ENCODE data around the gene RCCD1.

Gene RCCD1

GRCh38 chr15:90970274-90970673 is 15.6 kb downstream of the RCCD1 start:
- Histone ChIP-seq H3K9me2 (ENCODE audit: low read depth, low read length) (no peaks in the 10 kb centered on the region), H3K4me1 (ENCODE audit: insufficient read depth, low read length, severe bottlenecking) (no peaks in the 10 kb centered on the region), H3K9ac (ENCODE audit: low read length) (no peak overlapping the region), H3K9me3 (ENCODE audit: low read length) (no peaks in the 10 kb centered on the region), H4K20me1 (ENCODE audit: insufficient read depth, low read length) (no peaks in the 10 kb centered on the region), H3K27ac (ENCODE audit: low read depth, low read length, poor library complexity, severe bottlenecking) (no peak overlapping the region), H3K4me2 (ENCODE audit: low read length) (no peak overlapping the region), H2AFZ (ENCODE audit: low read length) (no peak overlapping the region), H3K36me3 (ENCODE audit: insufficient read depth, low read length) (peaks cover 88% of the 10 kb centered on the region), H3F3A (ENCODE audit: insufficient read depth, low read length) (no peaks in the 10 kb centered on the region), H3K27me3 (ENCODE audit: insufficient read depth, low read length) (no peaks in the 10 kb centered on the region), H3K79me2 (ENCODE audit: insufficient read depth, low read length) (no peaks in the 10 kb centered on the region), H3K4me3 (ENCODE audit: low read depth, low read length, poor library complexity, severe bottlenecking) (no peak overlapping the region)
- TF ChIP-seq EZH2 (IDR thresholded peaks at IDR 0.05; ENCODE audit: borderline replicate concordance, low read length) (no peak), CTCF (IDR thresholded peaks at IDR 0.05; ENCODE audit: low read length) (no peak)

- H3F3A ChIP-seq (ENCODE audit: insufficient read depth, low read length): no peaks in the 10 kb centered on the region
- H3K36me3 ChIP-seq (ENCODE audit: insufficient read depth, low read length): peaks cover 89% of the 10 kb centered on the region
- no peaks in the 10 kb centered on the region for H3K4me1 ChIP-seq (ENCODE audit: insufficient read depth, low read length, severe bottlenecking)
These were observed 17.4 kb downstream of the RCCD1 start for GRCh38 chr15:90972133-90972532.

GRCh38 chr15:90974216-90974615 is 19.5 kb downstream of the RCCD1 start:
- no peak overlapping the region for H3K4me3 ChIP-seq (ENCODE audit: low read depth, low read length, poor library complexity, severe bottlenecking)
- H3K9me2 ChIP-seq (ENCODE audit: low read depth, low read length): no peaks in the 10 kb centered on the region
- no peak for TF ChIP-seq EZH2 (IDR thresholded peaks at IDR 0.05; ENCODE audit: borderline replicate concordance, low read length)
- no peak for TF ChIP-seq CTCF (IDR thresholded peaks at IDR 0.05; ENCODE audit: low read length)
- no peaks in the 10 kb centered on the region for H3K4me1 ChIP-seq (ENCODE audit: insufficient read depth, low read length, severe bottlenecking)
- no peaks in the 10 kb centered on the region for H3F3A ChIP-seq (ENCODE audit: insufficient read depth, low read length)
- H3K79me2 ChIP-seq (ENCODE audit: insufficient read depth, low read length): no peaks in the 10 kb centered on the region
- no peak overlapping the region for H3K27ac ChIP-seq (ENCODE audit: low read depth, low read length, poor library complexity, severe bottlenecking)
- H3K36me3 ChIP-seq (ENCODE audit: insufficient read depth, low read length): peaks cover 89% of the 10 kb centered on the region
- no peak overlapping the region for H2AFZ ChIP-seq (ENCODE audit: low read length)
- H3K9ac ChIP-seq (ENCODE audit: low read length): no peak overlapping the region
- H3K27me3 ChIP-seq (ENCODE audit: insufficient read depth, low read length): no peaks in the 10 kb centered on the region
- H3K4me2 ChIP-seq (ENCODE audit: low read length): no peak overlapping the region
- no peaks in the 10 kb centered on the region for H3K9me3 ChIP-seq (ENCODE audit: low read length)
- H4K20me1 ChIP-seq (ENCODE audit: insufficient read depth, low read length): no peaks in the 10 kb centered on the region

More at GRCh38 chr15:90972133-90972532, 17.4 kb downstream of the RCCD1 start:
- Histone ChIP-seq H2AFZ (ENCODE audit: low read length) (no peak overlapping the region), H3K79me2 (ENCODE audit: insufficient read depth, low read length) (no peaks in the 10 kb centered on the region), H3K27me3 (ENCODE audit: insufficient read depth, low read length) (no peaks in the 10 kb centered on the region), H3K9ac (ENCODE audit: low read length) (no peak overlapping the region), H3K27ac (ENCODE audit: low read depth, low read length, poor library complexity, severe bottlenecking) (no peak overlapping the region), H3K4me2 (ENCODE audit: low read length) (no peak overlapping the region), H4K20me1 (ENCODE audit: insufficient read depth, low read length) (no peaks in the 10 kb centered on the region), H3K9me2 (ENCODE audit: low read depth, low read length) (no peaks in the 10 kb centered on the region), H3K4me3 (ENCODE audit: low read depth, low read length, poor library complexity, severe bottlenecking) (no peak overlapping the region), H3K9me3 (ENCODE audit: low read length) (no peaks in the 10 kb centered on the region)
- TF ChIP-seq EZH2 (IDR thresholded peaks at IDR 0.05; ENCODE audit: borderline replicate concordance, low read length) (no peak), CTCF (IDR thresholded peaks at IDR 0.05; ENCODE audit: low read length) (no peak)
